ENCODE results near the gene TBC1D2B.

- no peak for TF ChIP-seq CTCF (IDR thresholded peaks at IDR 0.05; ENCODE audit: insufficient read depth, low read length)
- TF ChIP-seq POLR2AphosphoS5 (IDR thresholded peaks at IDR 0.05; ENCODE audit: low read depth), result no peak
Observed at GRCh38 chr15:78110096-78110495, 32.6 kb upstream of the TBC1D2B start.

All from HL-60 (cell line).